Mesenteric fat pad (tissue), 1 donor: ENCODE results near the gene AOX1. TPM values are rescaled to one million over a fixed set of nuclear protein-coding genes. Genes with fewer than 3 reads are reported as not detected.
"Not testable (repeated sequence)": the region's sequence is repeated elsewhere in the genome, so short reads cannot be mapped to it uniquely, and the experiment has no call there.

Experiments
- DNase-seq: peaks from one replicate; pipeline ENCODE4 v3.0.0-alpha.2; 2020; ENCODE audit warnings: low spot score
- total RNA-seq: library from RNA; stranded (reverse); fragmentation: NEBNext Ultra II Directional; extraction: Animal tissue kit (Norgen Biotek cat#: 25700); gene quantifications from one replicate; pipeline ENCODE4 v1.2.1, GENCODE V29; 2021
- donor health status: DM: yes; HTN: yes; CAD: no.

AOX1 gene
- total RNA-seq, 1 donor from 2014 or later = 220 TPM

DNA sequence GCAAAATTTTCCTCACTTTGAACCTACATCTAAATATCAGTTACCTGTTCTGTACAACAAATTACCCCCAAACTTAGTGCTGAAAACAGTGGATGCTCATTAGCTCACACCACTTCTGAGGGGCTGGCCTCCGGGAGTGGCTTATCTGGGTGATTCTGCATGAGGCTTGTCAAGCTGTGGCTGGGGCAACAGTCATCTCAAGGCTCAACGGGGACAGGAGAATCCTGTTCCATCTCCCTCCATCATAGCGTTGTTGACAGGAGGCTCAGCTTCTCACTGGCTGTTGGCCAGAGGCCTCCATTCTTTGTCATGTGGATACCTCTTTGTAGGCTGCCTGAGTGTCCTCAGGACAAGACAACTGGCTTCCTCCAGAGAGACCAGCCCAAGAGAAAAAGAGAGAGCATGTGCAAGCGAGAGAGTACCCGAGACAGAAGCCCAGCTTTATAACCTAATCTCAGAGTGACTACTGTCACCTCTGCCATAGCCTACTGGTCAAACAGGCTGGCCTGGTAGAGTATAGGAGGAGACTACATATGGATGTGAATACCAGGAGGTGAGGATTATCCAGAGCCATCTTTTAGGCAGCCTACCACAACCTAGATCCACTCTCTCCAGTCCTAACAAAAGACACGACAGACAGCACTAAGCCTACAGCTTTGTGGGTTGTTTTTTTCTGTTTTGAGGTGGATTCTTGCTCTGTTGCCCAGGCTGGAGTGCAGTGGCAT lies 79.1 kb downstream of the AOX1 start:
- DNase-seq = no peak

DNA sequence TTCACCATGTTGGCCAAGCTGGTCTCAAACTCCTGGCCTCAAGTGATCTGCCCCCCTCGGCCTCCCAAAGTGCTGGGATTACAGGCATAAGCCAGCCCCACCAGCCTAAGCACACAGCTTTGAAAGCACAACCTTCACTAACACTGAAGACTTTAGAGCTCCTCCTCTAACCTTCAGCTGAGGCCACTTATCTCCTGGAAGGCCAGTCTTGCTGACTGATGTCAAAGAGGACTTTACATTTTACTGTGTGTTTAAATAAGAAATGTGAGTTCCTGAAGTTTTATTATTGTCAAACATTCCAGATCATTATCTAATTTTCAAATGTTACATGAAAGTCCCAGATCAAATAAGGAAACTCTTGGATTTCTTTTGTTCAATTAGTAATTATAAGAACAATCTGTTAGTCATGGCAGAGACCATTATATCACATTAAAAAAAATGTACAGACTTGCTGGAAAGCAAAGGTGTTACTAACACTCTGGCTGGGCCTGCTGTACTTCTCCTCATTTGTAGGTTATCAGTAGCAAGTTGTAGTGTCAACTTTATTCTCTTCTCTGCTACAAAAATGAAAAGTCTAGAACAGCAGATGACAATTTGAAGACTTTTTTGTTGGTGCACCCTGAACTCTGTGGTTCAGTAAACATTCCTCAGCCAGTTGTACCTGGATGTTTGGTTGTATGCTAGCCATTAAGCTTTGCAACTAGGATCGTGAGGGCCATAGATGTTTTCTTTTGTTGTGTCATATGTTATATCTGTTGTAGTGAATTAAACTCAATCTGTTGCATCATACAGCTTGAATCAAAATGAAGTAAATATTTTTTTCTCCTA lies 80.0 kb downstream of the AOX1 start:
- no peak for DNase-seq

DNA sequence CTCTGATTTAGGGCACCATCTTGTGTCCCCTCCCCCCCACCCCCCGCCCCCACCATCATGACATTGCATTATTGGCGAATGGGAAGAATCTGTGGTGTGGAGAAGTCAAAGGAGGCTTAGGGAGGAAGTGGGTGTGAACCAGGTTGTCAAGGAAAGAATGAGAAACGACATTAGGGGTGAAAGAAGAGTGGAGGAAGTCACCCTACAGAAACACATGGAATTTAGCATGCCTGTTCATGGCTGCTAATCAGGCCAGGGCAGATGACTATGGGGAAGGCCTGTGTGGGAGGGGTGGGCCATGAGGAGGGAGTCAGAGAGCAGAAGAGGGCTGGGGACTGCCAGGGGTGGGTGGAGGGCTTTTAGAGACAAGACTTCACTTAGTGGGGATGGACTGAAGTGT lies 81.6 kb downstream of the AOX1 start:
- DNase-seq = no peak

DNA sequence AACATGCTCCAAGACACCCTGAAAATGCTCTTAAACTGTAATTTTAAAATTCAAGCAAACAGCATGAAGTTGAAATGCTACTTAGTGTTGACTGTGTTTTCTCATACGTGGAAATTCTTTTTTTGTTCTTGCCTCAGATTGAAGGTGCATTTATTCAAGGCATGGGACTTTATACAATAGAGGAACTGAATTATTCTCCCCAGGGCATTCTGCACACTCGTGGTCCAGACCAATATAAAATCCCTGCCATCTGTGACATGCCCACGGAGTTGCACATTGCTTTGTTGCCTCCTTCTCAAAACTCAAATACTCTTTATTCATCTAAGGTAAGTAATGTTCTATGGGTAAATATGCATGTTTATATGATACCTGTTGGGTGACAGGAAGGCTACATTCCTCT lies 82.7 kb downstream of the AOX1 start:
- no peak for DNase-seq

DNA sequence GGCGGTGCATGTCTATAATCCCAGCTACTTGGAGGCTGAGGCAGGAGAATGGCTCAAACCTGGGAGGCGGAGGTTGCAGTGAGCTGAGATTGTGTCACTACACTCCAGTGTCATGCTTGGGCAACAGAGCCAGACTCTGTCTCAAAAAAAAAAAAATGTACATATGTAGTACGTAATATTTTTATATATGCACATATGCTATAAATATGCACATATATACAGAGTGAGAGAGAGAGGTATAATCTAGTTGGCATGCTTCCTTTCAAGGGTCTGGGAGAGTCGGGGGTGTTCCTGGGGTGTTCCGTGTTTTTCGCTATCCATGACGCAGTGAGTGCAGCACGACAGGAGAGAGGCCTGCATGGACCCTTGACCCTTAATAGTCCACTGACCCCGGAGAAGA lies 83.5 kb downstream of the AOX1 start:
- no peak for DNase-seq

GRCh38 chr2:200670313-200670712 lies 84.5 kb downstream of the AOX1 start:
- DNase-seq = no peak

GRCh38 chr2:200670751-200671150 lies 84.9 kb downstream of the AOX1 start:
- DNase-seq = no peak

- DNase-seq = no peak
These were observed 87.4 kb downstream of the AOX1 start for GRCh38 chr2:200673191-200673590.

- no peak for DNase-seq
These were observed 89.0 kb downstream of the AOX1 start for GRCh38 chr2:200674837-200675236.

- no peak for DNase-seq
These were observed 91.4 kb downstream of the AOX1 start for GRCh38 chr2:200677171-200677570.

DNA sequence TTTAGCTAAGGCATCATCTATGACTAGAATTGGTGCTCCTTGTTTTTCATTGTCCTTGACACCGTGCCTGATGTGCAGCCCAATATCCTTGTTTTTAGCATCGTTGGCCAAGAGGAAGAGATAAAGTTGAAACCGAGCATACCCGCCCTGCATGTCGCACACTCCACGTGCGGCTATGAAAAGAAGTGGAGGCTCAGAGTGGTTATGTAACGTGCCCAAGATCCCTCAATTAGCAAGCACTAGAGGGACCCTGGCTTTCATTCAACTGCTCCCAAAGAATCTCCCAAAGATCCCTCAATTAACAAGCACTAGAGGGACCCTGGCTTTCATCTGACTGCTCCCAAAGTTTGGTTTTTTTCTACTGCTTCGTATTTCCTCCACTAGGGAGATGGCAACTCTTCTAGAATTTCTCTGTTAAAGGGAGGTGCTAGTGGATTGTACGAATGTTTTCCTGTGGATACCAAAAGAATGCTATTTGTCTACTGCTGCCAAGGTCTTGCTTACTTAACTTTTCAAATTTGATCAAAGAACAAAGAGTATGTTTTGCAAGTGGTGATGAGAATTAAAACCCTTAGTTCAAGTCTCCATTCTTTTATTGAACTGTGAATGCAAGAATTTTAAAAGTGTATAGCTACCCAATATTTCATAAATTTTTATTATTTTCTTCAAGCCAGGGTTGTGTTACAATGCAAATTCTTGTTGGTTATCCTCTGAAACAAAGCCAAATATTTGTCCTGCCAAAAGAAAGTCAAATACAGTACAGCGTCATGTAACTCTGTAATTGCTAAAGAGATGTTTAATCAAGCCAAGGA lies 92.1 kb downstream of the AOX1 start:
- DNase-seq = no peak

- DNase-seq = no peak
These were observed 93.3 kb downstream of the AOX1 start for GRCh38 chr2:200679127-200679526.

DNA sequence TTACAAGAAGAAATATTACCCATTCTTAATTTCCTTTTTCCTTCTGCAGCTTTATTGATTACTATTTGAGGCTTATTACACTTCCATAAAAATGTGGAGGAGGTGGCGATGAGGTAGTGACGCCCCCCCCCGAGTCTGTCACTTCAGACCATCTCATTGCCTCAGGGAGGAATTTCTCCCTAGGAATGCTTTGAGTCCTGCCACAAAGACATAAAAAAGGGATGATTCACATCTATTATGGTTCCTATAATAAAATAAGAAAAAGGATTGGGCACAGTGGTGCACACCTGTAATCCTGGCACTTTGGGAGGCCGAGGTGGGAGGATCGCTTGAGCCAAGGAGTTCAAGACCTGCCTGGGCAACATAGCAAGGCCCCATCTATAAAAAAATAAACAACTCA lies 93.7 kb downstream of the AOX1 start:
- DNase-seq = no peak

DNA sequence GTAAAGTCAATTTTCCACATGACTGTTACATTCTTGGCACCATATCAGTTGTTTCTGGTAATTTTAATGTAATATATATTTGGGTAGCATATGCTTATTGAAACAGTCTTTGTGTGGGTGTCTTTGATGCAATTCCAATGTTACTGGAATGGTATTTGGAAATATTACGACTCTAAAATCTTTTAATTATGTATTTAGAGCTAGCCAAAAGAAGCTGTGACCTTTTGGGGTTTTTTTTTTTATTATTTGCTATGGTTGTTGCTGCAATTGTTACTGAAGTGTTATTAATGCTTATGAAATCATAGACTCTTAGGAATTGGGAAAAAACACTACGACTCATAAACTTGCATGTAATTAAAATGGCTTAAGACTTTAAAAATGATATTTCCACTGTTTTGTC lies 95.9 kb downstream of the AOX1 start:
- DNase-seq = no peak

DNA sequence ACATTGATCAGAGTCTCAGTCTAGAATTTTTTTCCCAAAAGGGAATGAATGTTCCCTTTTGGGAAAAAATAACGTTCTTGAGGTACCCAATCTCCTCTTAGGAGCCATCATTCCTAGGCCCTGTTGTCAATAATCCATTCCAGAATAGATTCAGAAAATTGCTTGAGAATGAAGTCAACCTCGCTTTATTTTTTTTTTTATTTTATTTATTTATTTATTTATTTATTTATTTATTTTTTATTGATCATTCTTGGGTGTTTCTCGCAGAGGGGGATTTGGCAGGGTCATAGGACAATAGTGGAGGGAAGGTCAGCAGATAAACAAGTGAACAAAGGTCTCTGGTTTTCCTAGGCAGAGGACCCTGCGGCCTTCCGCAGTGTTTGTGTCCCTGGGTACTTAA lies 96.6 kb downstream of the AOX1 start:
- not testable (repeated sequence) for DNase-seq

- no peak for DNase-seq
These were observed 102.4 kb downstream of the AOX1 start for GRCh38 chr2:200687922-200688920.

- no peak for DNase-seq
These were observed 103.3 kb downstream of the AOX1 start for GRCh38 chr2:200689115-200689514.

- no peak for DNase-seq
These were observed 108.1 kb downstream of the AOX1 start for GRCh38 chr2:200693836-200694470.

- DNase-seq = no peak
These were observed 109.4 kb downstream of the AOX1 start for GRCh38 chr2:200695191-200695590.

GRCh38 chr2:200695601-200696000 lies 109.8 kb downstream of the AOX1 start:
- no peak for DNase-seq
